GM23338 (cell line): ENCODE results near the gene C14orf132. TPM values are rescaled to one million over a fixed set of nuclear protein-coding genes. Genes with fewer than 3 reads are reported as not detected.

ENCODE experiments used
- ATAC-seq: fragments of 200-7000 bp; cut with Tn5 transposase; 3 replicates; pipeline ENCODE4 v1.9.1; 2020
- DNase-seq: peaks from one replicate; pipeline ENCODE4 v3.0.0-alpha.2; 2015; ENCODE audit warnings: low spot score
- H2AFZ ChIP-seq: fragments of 200-600 bp; sonication (generic); 2 replicates; pipeline ENCODE4 v1.8.0; 2016; ENCODE audit warnings: antibody characterized with exemption, mild to moderate bottlenecking, moderate library complexity
- H3F3A ChIP-seq: fragments of 200-600 bp; sonication (generic); replicated peaks from 2 replicates; pipeline ENCODE4 v1.8.0; 2017; ENCODE audit warnings: antibody characterized with exemption, mixed run types, low read depth
- H3K27ac ChIP-seq: fragments of 200-600 bp; sonication (generic); 2 replicates; pipeline ENCODE4 v1.6.1; 2016; ENCODE audit warnings: low read depth
- H3K27me3 ChIP-seq: fragments of 200-600 bp; sonication (generic); 2 replicates; pipeline ENCODE4 v1.8.0; 2016; ENCODE audit warnings: mild to moderate bottlenecking, mixed run types, moderate library complexity; ENCODE audit not compliant: insufficient read depth
- H3K36me3 ChIP-seq: fragments of 200-600 bp; sonication (generic); 2 replicates; pipeline ENCODE4 v1.8.0; 2016; ENCODE audit warnings: mild to moderate bottlenecking; ENCODE audit not compliant: insufficient read depth
- H3K4me1 ChIP-seq: fragments of 200-600 bp; sonication (generic); 2 replicates; pipeline ENCODE4 v1.8.0; 2016; ENCODE audit warnings: mild to moderate bottlenecking, moderate library complexity; ENCODE audit not compliant: insufficient read depth
- H3K4me2 ChIP-seq: fragments of 200-600 bp; sonication (generic); 2 replicates; pipeline ENCODE4 v1.7.1; 2017; ENCODE audit warnings: mixed run types
- H3K4me3 ChIP-seq: fragments of 200-600 bp; sonication (generic); 2 replicates; pipeline ENCODE4 v1.6.1; 2016; ENCODE audit warnings: mixed run types
- H3K79me2 ChIP-seq: fragments of 200-600 bp; sonication (generic); replicated peaks from 2 replicates; pipeline ENCODE4 v1.8.0; 2017; ENCODE audit warnings: mild to moderate bottlenecking; ENCODE audit not compliant: insufficient read depth
- H3K9me2 ChIP-seq: fragments of 200-600 bp; sonication (generic); 2 replicates; pipeline ENCODE4 v1.8.0; 2017; ENCODE audit not compliant: insufficient read depth
- H4K20me1 ChIP-seq: fragments of 200-600 bp; sonication (generic); replicated peaks from 2 replicates; pipeline ENCODE4 v1.8.0; 2017; ENCODE audit warnings: mild to moderate bottlenecking; ENCODE audit not compliant: insufficient read depth
- H3K27ac Mint-ChIP-seq: 2 replicates; pipeline ENCODE4 v1.8.0; 2020; ENCODE audit warnings: inconsistent platforms, mild to moderate bottlenecking, moderate library complexity, mixed read lengths
- H3K27me3 Mint-ChIP-seq: 3 replicates; pipeline ENCODE4 v1.8.0; 2022; ENCODE audit warnings: low read depth, mild to moderate bottlenecking, moderate library complexity, mixed read lengths, inconsistent platforms; ENCODE audit not compliant: insufficient read depth, poor library complexity
- H3K36me3 Mint-ChIP-seq: 3 replicates; pipeline ENCODE4 v1.8.0; 2021; ENCODE audit warnings: low read depth, mild to moderate bottlenecking, inconsistent platforms, moderate library complexity, mixed read lengths
- H3K4me1 Mint-ChIP-seq: 3 replicates; pipeline ENCODE4 v1.8.0; 2020; ENCODE audit warnings: mild to moderate bottlenecking, inconsistent platforms, mixed read lengths
- H3K4me3 Mint-ChIP-seq: 3 replicates; pipeline ENCODE4 v1.8.0; 2021; ENCODE audit warnings: moderate library complexity, mild to moderate bottlenecking, inconsistent platforms, mixed read lengths
- H3K9me3 Mint-ChIP-seq: 3 replicates; pipeline ENCODE4 v1.8.0; 2020; ENCODE audit warnings: moderate library complexity, mild to moderate bottlenecking, inconsistent platforms, mixed read lengths
- CREB1 ChIP-seq: fragments of 250-450 bp; sonication (Bioruptor Pico); IDR thresholded peaks from 2 replicates; pipeline ENCODE4 v1.5.0; 2020; ENCODE audit warnings: low read depth, mild to moderate bottlenecking, moderate library complexity
- CTCF ChIP-seq, 2 experiments: fragments of 200-600 bp in 1 of 2; sonication (generic) in 1 of 2; conservative IDR thresholded peaks; 2 replicates each; pipeline versions ENCODE4 v1.5.1 to v1.6.1; 2016 to 2017; ENCODE audit warnings: antibody characterized with exemption in 2 of 2, low read depth in 2 of 2, mild to moderate bottlenecking in 2 of 2, moderate library complexity in 1 of 2
- EZH2phosphoT487 ChIP-seq: fragments of 200-600 bp; sonication (generic); IDR thresholded peaks from one replicate; pipeline ENCODE4 v1.8.1; 2018; ENCODE audit warnings: antibody characterized with exemption; ENCODE audit not compliant: unreplicated experiment
- POLR2AphosphoS5 ChIP-seq: IDR thresholded peaks from 2 replicates; pipeline ENCODE4 v1.6.1; 2016; ENCODE audit warnings: antibody characterized with exemption, low read depth
- REST ChIP-seq: IDR thresholded peaks from one replicate; pipeline ENCODE4 v1.6.1; 2018; ENCODE audit warnings: antibody characterized with exemption; ENCODE audit not compliant: unreplicated experiment
- STAT1 ChIP-seq: IDR thresholded peaks from one replicate; pipeline ENCODE4 v1.6.1; 2016; ENCODE audit warnings: antibody characterized with exemption; ENCODE audit not compliant: unreplicated experiment
- ZNF114 ChIP-seq: fragments of 250-450 bp; sonication (Bioruptor Pico); IDR thresholded peaks from 2 replicates; pipeline ENCODE4 v1.5.0; 2020; ENCODE audit warnings: mild to moderate bottlenecking, moderate library complexity
- ZNF331 ChIP-seq: fragments of 250-450 bp; sonication (Bioruptor Pico); IDR thresholded peaks from 2 replicates; pipeline ENCODE4 v1.5.0; 2020; ENCODE audit warnings: low read depth, mild to moderate bottlenecking, moderate library complexity
- polyA plus RNA-seq: library from polyadenylated mRNA; unstranded; fragments of >200 nt; fragmentation: Nextera tagmentation; extraction: Ambion mirVana; gene quantifications from 2 replicates; pipeline ENCODE4 v1.2.1, GENCODE V29; 2016
- total RNA-seq: library from RNA; depleted of rRNA; stranded (reverse); fragments of >200 nt; shearing (Covaris generic); gene quantifications from 2 replicates; pipeline ENCODE4 v1.2.3, GENCODE V29; 2014

Gene C14orf132
- total and polyA plus RNA-seq, 2 experiments from 2014 or later: 13.8 to 16.2 TPM

GRCh38 chr14:96088481-96088880 lies 49.3 kb downstream of the C14orf132 start:
- Histone ChIP-seq H4K20me1 (no peaks in the 10 kb centered on the region; the same call in 1 of the 2 replicates), H3K79me2 (no peaks in the 10 kb centered on the region), H3K4me2 (no peak overlapping the region), H2AFZ (no peak overlapping the region), H3K27me3 (no peaks in the 10 kb centered on the region), H3K4me3 (no peak overlapping the region), H3K27ac (no peak overlapping the region), H3K36me3 (no peaks in the 10 kb centered on the region), H3K9me2 (no peaks in the 10 kb centered on the region), H3F3A (no peaks in the 10 kb centered on the region), H3K4me1 (no peaks in the 10 kb centered on the region; the same call in 1 of the 2 replicates)
- H3K27me3 Mint-ChIP-seq: peaks cover 4% of the 10 kb centered on the region
- TF ChIP-seq REST: no peak
- no peak for TF ChIP-seq ZNF114 (CRISPR knock-in tag)
- TF ChIP-seq ZNF331 (CRISPR knock-in tag): no peak
- TF ChIP-seq POLR2AphosphoS5: no peak
- no peak for TF ChIP-seq STAT1
- no peak for TF ChIP-seq CREB1
- TF ChIP-seq CTCF (conservative IDR thresholded peaks at IDR 0.05; ENCODE audit: low read depth in 2 of 2): no peak
- no peak for TF ChIP-seq EZH2phosphoT487
- no peak overlapping the region for H3K27ac Mint-ChIP-seq
- DNase-seq: no peak
- peaks cover 14% of the 10 kb centered on the region for H3K4me1 Mint-ChIP-seq
- no peaks in the 10 kb centered on the region for H3K9me3 Mint-ChIP-seq
- peaks cover 17% of the 10 kb centered on the region; the same call in 2 of the 3 replicates for H3K36me3 Mint-ChIP-seq
- no peak overlapping the region for H3K4me3 Mint-ChIP-seq
- no peak for ATAC-seq

GRCh38 chr14:96088911-96089310 lies 49.7 kb downstream of the C14orf132 start:
- H3K79me2 ChIP-seq: no peaks in the 10 kb centered on the region
- no peak overlapping the region for H3K27ac ChIP-seq
- ATAC-seq (no peak), DNase-seq (no peak)
- H3K27ac Mint-ChIP-seq: no peak overlapping the region
- no peaks in the 10 kb centered on the region for H3K9me2 ChIP-seq
- H3K36me3 ChIP-seq: no peaks in the 10 kb centered on the region
- H3K9me3 Mint-ChIP-seq: no peaks in the 10 kb centered on the region
- peaks cover 17% of the 10 kb centered on the region; the same call in 2 of the 3 replicates for H3K36me3 Mint-ChIP-seq
- no peaks in the 10 kb centered on the region; the same call in 1 of the 2 replicates for H4K20me1 ChIP-seq
- no peak overlapping the region for H3K4me3 ChIP-seq
- H3K27me3 ChIP-seq: no peaks in the 10 kb centered on the region
- H3F3A ChIP-seq: no peaks in the 10 kb centered on the region
- H2AFZ ChIP-seq: no peak overlapping the region
- H3K4me2 ChIP-seq: no peak overlapping the region
- H3K4me3 Mint-ChIP-seq: no peak overlapping the region
- TF ChIP-seq CREB1: no peak
- no peak for TF ChIP-seq EZH2phosphoT487
- TF ChIP-seq ZNF331 (CRISPR knock-in tag): no peak
- TF ChIP-seq ZNF114 (CRISPR knock-in tag): no peak
- no peaks in the 10 kb centered on the region for H3K4me1 ChIP-seq
- H3K27me3 Mint-ChIP-seq: peaks cover 4% of the 10 kb centered on the region
- peaks cover 11% of the 10 kb centered on the region; the same call in 2 of the 3 replicates for H3K4me1 Mint-ChIP-seq
